MM.1S (cell line): ENCODE measurements around the gene S100A3.

Experiments used
- DNase-seq: peaks from one replicate; pipeline ENCODE4 v3.0.0-alpha.2; 2015
- H2AFZ ChIP-seq: fragments of 300-600 bp; sonication (generic); 2 replicates; pipeline ENCODE4 v1.6.0; 2016; ENCODE audit warnings: antibody characterized with exemption, low read length
- H3F3A ChIP-seq: fragments of 300-600 bp; sonication (generic); 2 replicates; pipeline ENCODE4 v1.6.1; 2016; ENCODE audit warnings: mild to moderate bottlenecking, antibody characterized with exemption, low read length, moderate library complexity, mixed read lengths; ENCODE audit not compliant: insufficient read depth
- H3K27ac ChIP-seq: fragments of 300-600 bp; sonication (generic); 2 replicates; pipeline ENCODE4 v1.5.1; 2016; ENCODE audit warnings: mild to moderate bottlenecking, low read length
- H3K27me3 ChIP-seq: fragments of 300-600 bp; sonication (generic); replicated peaks from 2 replicates; pipeline ENCODE4 v1.6.0; 2016; ENCODE audit warnings: low read length; ENCODE audit not compliant: insufficient read depth
- H3K36me3 ChIP-seq: fragments of 300-600 bp; sonication (generic); replicated peaks from 2 replicates; pipeline ENCODE4 v1.6.1; 2016; ENCODE audit warnings: mild to moderate bottlenecking, low read length, mixed read lengths; ENCODE audit not compliant: insufficient read depth
- H3K4me1 ChIP-seq: fragments of 300-600 bp; sonication (generic); 2 replicates; pipeline ENCODE4 v1.6.1; 2016; ENCODE audit warnings: low read length, mixed read lengths
- H3K4me2 ChIP-seq: fragments of 300-600 bp; sonication (generic); 2 replicates; pipeline ENCODE4 v1.6.0; 2016; ENCODE audit warnings: low read depth, low read length
- H3K4me3 ChIP-seq: fragments of 300-600 bp; sonication (generic); 2 replicates; pipeline ENCODE4 v1.5.1; 2016; ENCODE audit warnings: low read length, mixed read lengths
- H3K79me2 ChIP-seq: fragments of 300-600 bp; sonication (generic); 2 replicates; pipeline ENCODE4 v1.6.1; 2016; ENCODE audit warnings: mixed run types, low read length, mixed read lengths
- H3K9ac ChIP-seq: fragments of 300-600 bp; sonication (generic); 2 replicates; pipeline ENCODE4 v1.6.1; 2016; ENCODE audit warnings: low read length, mixed read lengths
- H3K9me2 ChIP-seq: fragments of 300-600 bp; sonication (generic); replicated peaks from 2 replicates; pipeline ENCODE4 v1.6.1; 2016; ENCODE audit warnings: mild to moderate bottlenecking, low read length, mixed read lengths; ENCODE audit not compliant: insufficient read depth
- H3K9me3 ChIP-seq: fragments of 300-600 bp; sonication (generic); replicated peaks from 2 replicates; pipeline ENCODE4 v1.6.1; 2016; ENCODE audit warnings: mild to moderate bottlenecking, low read length, mixed read lengths; ENCODE audit not compliant: insufficient read depth
- H4K20me1 ChIP-seq: fragments of 300-600 bp; sonication (generic); 2 replicates; pipeline ENCODE4 v1.6.1; 2016; ENCODE audit warnings: mild to moderate bottlenecking, low read length, moderate library complexity, mixed read lengths; ENCODE audit not compliant: insufficient read depth
- EZH2 ChIP-seq: fragments of 300-600 bp; sonication (generic); optimal IDR thresholded peaks from 2 replicates; pipeline ENCODE3; 2017; ENCODE audit warnings: low read depth, mild to moderate bottlenecking, antibody characterized with exemption, low read length, mixed read lengths
- EZH2phosphoT487 ChIP-seq: fragments of 300-600 bp; sonication (generic); IDR thresholded peaks from 2 replicates; pipeline ENCODE4 v1.6.1; 2018; ENCODE audit warnings: antibody characterized with exemption, low read length
- TF ChIP-seq, protein P1 (sequence below): fragments of 300-600 bp; sonication (generic); IDR thresholded peaks from 2 replicates; pipeline ENCODE4 v1.5.1; 2016; ENCODE audit warnings: antibody characterized with exemption, low read length, mixed read lengths

The S100A3 gene

GRCh38 chr1:153537376-153537730, 11.7 kb downstream of the S100A3 start:
- H3K27ac ChIP-seq, result no peak overlapping the region

DNA sequence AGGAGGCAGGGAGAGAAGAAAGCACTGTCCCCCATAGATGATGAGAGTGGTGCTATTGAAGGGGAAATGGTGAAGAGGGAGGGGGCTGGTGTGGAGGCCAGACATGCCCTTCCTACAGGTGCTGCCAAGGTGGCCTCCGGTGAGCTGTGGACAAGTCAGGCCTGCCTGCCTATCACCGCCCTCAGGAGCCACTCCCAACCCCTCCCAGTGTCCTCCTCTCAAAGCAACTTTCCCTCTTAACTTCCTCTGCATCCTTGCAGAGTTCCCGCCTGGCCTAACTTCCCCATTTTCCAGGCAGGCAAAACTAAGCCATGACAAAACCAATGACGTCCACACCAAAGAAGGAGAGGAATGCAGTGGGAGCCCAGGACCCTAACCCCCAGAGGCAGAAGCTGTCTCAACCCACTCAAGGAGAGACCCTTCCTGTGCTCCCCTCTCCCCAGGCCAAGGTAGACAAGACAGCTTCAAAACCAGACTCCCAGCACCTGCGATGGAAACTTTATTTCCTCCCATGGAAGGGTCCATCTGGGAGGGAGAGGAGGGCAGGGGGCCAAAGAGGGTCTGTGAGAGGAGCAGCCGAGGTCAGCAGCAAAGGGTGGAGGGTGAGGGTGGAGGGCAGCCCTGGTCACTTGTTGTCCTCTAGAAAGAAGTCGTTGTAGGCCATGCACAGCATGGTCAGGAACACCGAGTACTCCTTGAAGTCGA, 12.2 kb downstream of the S100A3 start:
- H3K79me2 ChIP-seq, result no peaks in the 10 kb centered on the region
- no peak for DNase-seq
- no peaks in the 10 kb centered on the region for H3K9me2 ChIP-seq
- no peaks in the 10 kb centered on the region for H3K9me3 ChIP-seq
- no peak overlapping the region for H3K9ac ChIP-seq
- peaks cover 15% of the 10 kb centered on the region for H3K4me1 ChIP-seq
- H3K4me3 ChIP-seq, result no peak overlapping the region; the same call in 1 of the 2 replicates
- no peaks in the 10 kb centered on the region for H3K27me3 ChIP-seq
- no peaks in the 10 kb centered on the region for H3K36me3 ChIP-seq
- no peaks in the 10 kb centered on the region for H3F3A ChIP-seq
- H2AFZ ChIP-seq, result peak overlapping the region; percentile 96
- H4K20me1 ChIP-seq, result no peaks in the 10 kb centered on the region
- TF ChIP-seq, protein P1, sequence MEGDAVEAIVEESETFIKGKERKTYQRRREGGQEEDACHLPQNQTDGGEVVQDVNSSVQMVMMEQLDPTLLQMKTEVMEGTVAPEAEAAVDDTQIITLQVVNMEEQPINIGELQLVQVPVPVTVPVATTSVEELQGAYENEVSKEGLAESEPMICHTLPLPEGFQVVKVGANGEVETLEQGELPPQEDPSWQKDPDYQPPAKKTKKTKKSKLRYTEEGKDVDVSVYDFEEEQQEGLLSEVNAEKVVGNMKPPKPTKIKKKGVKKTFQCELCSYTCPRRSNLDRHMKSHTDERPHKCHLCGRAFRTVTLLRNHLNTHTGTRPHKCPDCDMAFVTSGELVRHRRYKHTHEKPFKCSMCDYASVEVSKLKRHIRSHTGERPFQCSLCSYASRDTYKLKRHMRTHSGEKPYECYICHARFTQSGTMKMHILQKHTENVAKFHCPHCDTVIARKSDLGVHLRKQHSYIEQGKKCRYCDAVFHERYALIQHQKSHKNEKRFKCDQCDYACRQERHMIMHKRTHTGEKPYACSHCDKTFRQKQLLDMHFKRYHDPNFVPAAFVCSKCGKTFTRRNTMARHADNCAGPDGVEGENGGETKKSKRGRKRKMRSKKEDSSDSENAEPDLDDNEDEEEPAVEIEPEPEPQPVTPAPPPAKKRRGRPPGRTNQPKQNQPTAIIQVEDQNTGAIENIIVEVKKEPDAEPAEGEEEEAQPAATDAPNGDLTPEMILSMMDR, result no peak
- TF ChIP-seq EZH2, result no peak
- no peak for TF ChIP-seq EZH2phosphoT487
- H3K27ac ChIP-seq, result no peak overlapping the region
- H3K4me2 ChIP-seq, result peak overlapping the region; percentile 96

More at GRCh38 chr1:153537376-153537730, 11.7 kb downstream of the S100A3 start:
- H3K9me3 ChIP-seq, result no peaks in the 10 kb centered on the region
- no peak overlapping the region for H3K4me2 ChIP-seq
- no peaks in the 10 kb centered on the region for H3K79me2 ChIP-seq
- no peaks in the 10 kb centered on the region for H3F3A ChIP-seq
- no peak overlapping the region for H3K9ac ChIP-seq
- no peak overlapping the region for H2AFZ ChIP-seq
- no peak overlapping the region for H3K4me3 ChIP-seq
- H3K27me3 ChIP-seq, result no peaks in the 10 kb centered on the region
- no peaks in the 10 kb centered on the region for H4K20me1 ChIP-seq
- H3K9me2 ChIP-seq, result no peaks in the 10 kb centered on the region
- H3K4me1 ChIP-seq, result peaks cover 10% of the 10 kb centered on the region
- TF ChIP-seq EZH2 (no peak), EZH2phosphoT487 (no peak)
- TF ChIP-seq, protein P1, result no peak
- no peak for DNase-seq
- H3K36me3 ChIP-seq, result no peaks in the 10 kb centered on the region

DNA sequence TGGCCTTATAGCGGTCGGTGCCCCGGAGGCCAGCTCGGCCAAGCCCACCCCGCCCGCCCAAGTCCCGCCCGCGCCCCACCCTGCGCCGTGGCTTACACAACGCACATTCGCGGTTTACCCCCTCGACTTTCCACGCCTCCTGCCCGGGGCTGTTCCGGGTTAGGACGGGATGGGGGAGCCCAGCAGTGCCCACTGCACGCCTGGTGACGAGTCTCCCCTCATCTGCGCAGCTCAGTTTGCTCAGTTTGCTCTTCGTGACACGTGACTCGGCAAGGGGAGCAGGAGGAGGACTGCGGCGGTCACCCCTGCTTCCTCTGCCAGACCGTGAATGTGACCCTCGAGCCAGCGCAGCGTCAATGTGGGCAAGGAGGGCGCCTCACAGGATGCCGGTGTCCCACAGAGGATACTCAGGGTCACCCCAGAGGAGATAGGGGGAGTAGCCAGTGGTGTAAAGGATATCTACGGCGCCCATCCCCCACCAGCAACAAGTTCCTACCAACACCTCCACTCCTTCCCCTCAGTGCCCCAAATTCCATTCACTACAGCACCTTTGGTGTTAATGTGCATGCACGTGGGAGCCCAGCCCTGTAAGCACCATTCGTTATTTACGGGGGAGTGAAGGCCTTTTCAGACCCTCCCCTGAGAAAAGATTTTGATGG, 12.9 kb downstream of the S100A3 start:
- Histone ChIP-seq H3K27ac (no peak overlapping the region), H3K4me3 (peak overlapping the region; percentile 68), H3K9ac (peak overlapping the region; percentile 35; the same call in 1 of the 2 replicates), H3K4me1 (peaks cover 15% of the 10 kb centered on the region), H3K79me2 (no peaks in the 10 kb centered on the region), H3K9me2 (no peaks in the 10 kb centered on the region), H3K9me3 (no peaks in the 10 kb centered on the region), H2AFZ (peak overlapping the region; percentile 96), H4K20me1 (no peaks in the 10 kb centered on the region), H3K4me2 (peak overlapping the region; percentile 96), H3K27me3 (no peaks in the 10 kb centered on the region), H3K36me3 (no peaks in the 10 kb centered on the region), H3F3A (no peaks in the 10 kb centered on the region)
- DNase-seq, result peak; percentile 34
- TF ChIP-seq, protein P1, result no peak
- TF ChIP-seq EZH2 (no peak), EZH2phosphoT487 (no peak)
